Measurements from ENCODE around the gene OR10A5. TPM values are rescaled to one million over a fixed set of nuclear protein-coding genes. Genes with fewer than 3 reads are reported as not detected.

Gene OR10A5
- total RNA-seq, 1 donor from 2014 or later: not detected

GRCh38 chr11:6817694-6818093 lies 27.8 kb upstream of the OR10A5 start:
- Mint-ChIP-seq H3K36me3 (ENCODE audit: unreplicated experiment) (peaks cover 2% of the 10 kb centered on the region), H3K4me3 (ENCODE audit: unreplicated experiment) (no peak overlapping the region), H3K4me1 (ENCODE audit: unreplicated experiment) (no peaks in the 10 kb centered on the region), H3K27me3 (ENCODE audit: unreplicated experiment) (peaks cover 8% of the 10 kb centered on the region), H3K9me3 (ENCODE audit: unreplicated experiment) (peaks cover 9% of the 10 kb centered on the region), H3K27ac (ENCODE audit: unreplicated experiment) (no peak overlapping the region)
- DNase-seq (ENCODE audit: extremely low spot score, unreplicated experiment): no peak
- TF ChIP-seq CTCF (IDR thresholded peaks at IDR 0.05): no peak

GRCh38 chr11:6818967-6819366 lies 26.5 kb upstream of the OR10A5 start:
- H3K27me3 Mint-ChIP-seq (ENCODE audit: unreplicated experiment): peaks cover 8% of the 10 kb centered on the region

GRCh38 chr11:6824136-6824823 lies 21.2 kb upstream of the OR10A5 start:
- no peak overlapping the region for H3K27ac Mint-ChIP-seq (ENCODE audit: unreplicated experiment)
- DNase-seq (ENCODE audit: extremely low spot score, unreplicated experiment): no peak

More at GRCh38 chr11:6818967-6819366, 26.5 kb upstream of the OR10A5 start:
- Mint-ChIP-seq H3K9me3 (ENCODE audit: unreplicated experiment) (peaks cover 9% of the 10 kb centered on the region), H3K27ac (ENCODE audit: unreplicated experiment) (no peak overlapping the region), H3K36me3 (ENCODE audit: unreplicated experiment) (peaks cover 2% of the 10 kb centered on the region), H3K4me3 (ENCODE audit: unreplicated experiment) (no peak overlapping the region), H3K4me1 (ENCODE audit: unreplicated experiment) (no peaks in the 10 kb centered on the region)
- no peak for TF ChIP-seq CTCF (IDR thresholded peaks at IDR 0.05)
- DNase-seq (ENCODE audit: extremely low spot score, unreplicated experiment): no peak

GRCh38 chr11:6825231-6825744 lies 20.2 kb upstream of the OR10A5 start:
- no peak overlapping the region for H3K27ac Mint-ChIP-seq (ENCODE audit: unreplicated experiment)
- TF ChIP-seq CTCF (IDR thresholded peaks at IDR 0.05): no peak
- H3K36me3 Mint-ChIP-seq (ENCODE audit: unreplicated experiment): peaks cover under 1% of the 10 kb centered on the region
- DNase-seq (ENCODE audit: extremely low spot score, unreplicated experiment): no peak
- H3K27me3 Mint-ChIP-seq (ENCODE audit: unreplicated experiment): peaks cover 6% of the 10 kb centered on the region
- no peak overlapping the region for H3K4me3 Mint-ChIP-seq (ENCODE audit: unreplicated experiment)
- peaks cover 3% of the 10 kb centered on the region for H3K9me3 Mint-ChIP-seq (ENCODE audit: unreplicated experiment)
- no peaks in the 10 kb centered on the region for H3K4me1 Mint-ChIP-seq (ENCODE audit: unreplicated experiment)

More at GRCh38 chr11:6824136-6824823, 21.2 kb upstream of the OR10A5 start:
- Mint-ChIP-seq H3K4me3 (ENCODE audit: unreplicated experiment) (no peak overlapping the region), H3K36me3 (ENCODE audit: unreplicated experiment) (peaks cover 2% of the 10 kb centered on the region), H3K9me3 (ENCODE audit: unreplicated experiment) (peaks cover 9% of the 10 kb centered on the region), H3K27me3 (ENCODE audit: unreplicated experiment) (peaks cover 8% of the 10 kb centered on the region), H3K4me1 (ENCODE audit: unreplicated experiment) (no peaks in the 10 kb centered on the region)
- TF ChIP-seq CTCF (IDR thresholded peaks at IDR 0.05): no peak

GRCh38 chr11:6828103-6828502 lies 17.4 kb upstream of the OR10A5 start:
- no peak for DNase-seq (ENCODE audit: extremely low spot score, unreplicated experiment)
- H3K4me3 Mint-ChIP-seq (ENCODE audit: unreplicated experiment): no peak overlapping the region
- no peaks in the 10 kb centered on the region for H3K9me3 Mint-ChIP-seq (ENCODE audit: unreplicated experiment)
- H3K36me3 Mint-ChIP-seq (ENCODE audit: unreplicated experiment): no peaks in the 10 kb centered on the region
- H3K27ac Mint-ChIP-seq (ENCODE audit: unreplicated experiment): no peak overlapping the region
- no peak for TF ChIP-seq CTCF (IDR thresholded peaks at IDR 0.05)
- H3K27me3 Mint-ChIP-seq (ENCODE audit: unreplicated experiment): peaks cover 4% of the 10 kb centered on the region
- no peaks in the 10 kb centered on the region for H3K4me1 Mint-ChIP-seq (ENCODE audit: unreplicated experiment)
